Mucosa of descending colon (tissue), 3 donors: Measurements from ENCODE around the gene FGFR2. TPM values are rescaled to one million over a fixed set of nuclear protein-coding genes. Genes with fewer than 3 reads are reported as not detected.

Experiments used
- ATAC-seq: fragments of 200-7000 bp; cut with Tn5 transposase; one replicate; pipeline ENCODE4 v1.9.1; 2020; ENCODE audit warnings: mild to moderate bottlenecking, moderate library complexity
- DNase-seq, 3 donors: peaks; one replicate each; pipeline ENCODE4 v3.0.0-alpha.2; 2020
- H3K36me3 ChIP-seq: fragments of 200-600 bp; one replicate; pipeline ENCODE4 v1.8.0; 2021; ENCODE audit warnings: low read depth, mild to moderate bottlenecking
- H3K4me1 ChIP-seq: fragments of 200-600 bp; one replicate; pipeline ENCODE4 v1.8.0; 2021; ENCODE audit warnings: low read depth, mild to moderate bottlenecking
- H3K4me3 ChIP-seq: fragments of 200-600 bp; one replicate; pipeline ENCODE4 v1.8.0; 2021; ENCODE audit warnings: mild to moderate bottlenecking
- H3K9me3 ChIP-seq: fragments of 200-600 bp; one replicate; pipeline ENCODE4 v1.8.0; 2021; ENCODE audit warnings: mild to moderate bottlenecking
- CTCF ChIP-seq: fragments of 200-600 bp; IDR thresholded peaks from one replicate; pipeline ENCODE4 v1.8.0; 2022; ENCODE audit warnings: antibody characterized with exemption, mild to moderate bottlenecking
- intact Hi-C, 2 donors: fragments of 100-400 bp; cut with DNase I in 1 of 2; cut with micrococcal nuclease in 1 of 2; formaldehyde crosslinking; loops; one replicate each; pipeline versions ENCODE4 v1.11.0 to v1.11.1; 2022; cut with DNase I, micrococcal nuclease
- total RNA-seq, 3 donors: library from RNA; stranded (reverse); fragmentation: NEBNext Ultra II Directional in 2 of 3; extraction: Animal tissue kit (Norgen Biotek cat#: 25700) in 2 of 3; gene quantifications; one replicate each; pipeline versions ENCODE4 v1.2.1 to v1.2.4, GENCODE V29; 2021 to 2023
- donor health status: DM: no; HTN: no; CAD: no; lungs with moderate emphysema.
- donor health status: DM: no; HTN: no; CAD: no.
- donor health status: DM: no; HTN: yes; CAD: no.

Gene FGFR2
- total RNA-seq, 3 donors from 2014 or later: 64.3 to 138 (median 77.5) TPM

GRCh38 chr10:121595806-121596688 is 2.2 kb downstream of the FGFR2 start:
- Histone ChIP-seq H3K36me3 (no peaks in the 10 kb centered on the region), H3K9me3 (no peaks in the 10 kb centered on the region), H3K4me1 (no peaks in the 10 kb centered on the region), H3K4me3 (no peak overlapping the region)
- no peak for TF ChIP-seq CTCF
- ATAC-seq: no peak
- intact Hi-C loops: loop anchor here (10.0 kb wide), 2 partner anchors 61 to 71 kb away; no protein-coding TSS in a partner anchor
- no peak for DNase-seq

GRCh38 chr10:121595351-121595805 is 2.9 kb downstream of the FGFR2 start:
- no peak overlapping the region for H3K4me3 ChIP-seq
- intact Hi-C loops: loop anchor here (10.0 kb wide), 2 partner anchors 61 to 71 kb away; no protein-coding TSS in a partner anchor
- no peaks in the 10 kb centered on the region for H3K36me3 ChIP-seq
- no peak for TF ChIP-seq CTCF
- H3K4me1 ChIP-seq: no peaks in the 10 kb centered on the region
- H3K9me3 ChIP-seq: no peaks in the 10 kb centered on the region
- no peak for DNase-seq
- no peak for ATAC-seq

- TF ChIP-seq CTCF: no peak
- intact Hi-C loops: loop anchor here (10.0 kb wide), 2 partner anchors 60 to 70 kb away; no protein-coding TSS in a partner anchor
- Histone ChIP-seq H3K9me3 (no peaks in the 10 kb centered on the region), H3K4me3 (no peak overlapping the region), H3K36me3 (no peaks in the 10 kb centered on the region), H3K4me1 (no peaks in the 10 kb centered on the region)
- no peak for DNase-seq
- no peak for ATAC-seq
Observed at GRCh38 chr10:121594623-121595350, 3.5 kb downstream of the FGFR2 start.

GRCh38 chr10:121594076-121594475 is 4.2 kb downstream of the FGFR2 start:
- no peak for TF ChIP-seq CTCF
- H3K36me3 ChIP-seq: no peaks in the 10 kb centered on the region
- ATAC-seq (no peak), DNase-seq (no peak)
- H3K9me3 ChIP-seq: no peaks in the 10 kb centered on the region
- no peaks in the 10 kb centered on the region for H3K4me1 ChIP-seq
- H3K4me3 ChIP-seq: no peak overlapping the region
- intact Hi-C loops: loop anchor here (10.0 kb wide), 2 partner anchors 59 to 69 kb away; no protein-coding TSS in a partner anchor

- Histone ChIP-seq H3K4me3 (no peak overlapping the region), H3K4me1 (no peaks in the 10 kb centered on the region), H3K36me3 (no peaks in the 10 kb centered on the region), H3K9me3 (no peaks in the 10 kb centered on the region)
- ATAC-seq (no peak), DNase-seq (no peak)
- intact Hi-C loops: loop anchor here (10.0 kb wide), 2 partner anchors 59 to 69 kb away; no protein-coding TSS in a partner anchor
- no peak for TF ChIP-seq CTCF
Observed at GRCh38 chr10:121593281-121594075, 4.8 kb downstream of the FGFR2 start.
